Measurements from ENCODE around the gene MFSD6L.

MFSD6L gene

DNA sequence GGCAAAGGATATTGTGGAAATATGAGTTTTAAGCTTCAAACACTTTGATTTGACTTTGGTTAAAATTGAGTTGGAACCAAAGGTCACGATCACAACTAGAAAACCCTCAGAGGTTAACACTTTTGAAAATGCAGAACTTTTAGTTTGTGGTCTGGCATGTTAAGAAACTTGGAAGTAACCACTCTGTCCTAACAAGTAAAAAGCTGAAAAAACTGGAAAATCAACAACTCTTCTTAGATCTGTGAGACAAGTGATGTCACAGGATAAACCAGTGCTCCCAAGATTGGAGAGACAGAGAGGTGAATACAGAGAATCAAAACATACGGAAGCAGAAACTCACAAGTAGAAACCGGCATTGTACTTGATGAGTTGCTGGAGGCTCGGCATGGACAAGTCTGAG is 17.4 kb downstream of the MFSD6L start:
- no peaks in the 10 kb centered on the region for H3K36me3 ChIP-seq (ENCODE audit: control insufficient read depth, insufficient read depth, low read length)
- H3K27ac ChIP-seq, result no peak overlapping the region
- no peaks in the 10 kb centered on the region for H3K27me3 ChIP-seq (ENCODE audit: control insufficient read depth, insufficient read depth, low read length)
- no peaks in the 10 kb centered on the region for H3K79me2 ChIP-seq
- no peak overlapping the region for H2AFZ ChIP-seq
- no peak overlapping the region for H3K9ac ChIP-seq
- no peak overlapping the region for H3K4me2 ChIP-seq (ENCODE audit: low read length)
- peaks cover 4% of the 10 kb centered on the region for H3K4me1 ChIP-seq
- H3K9me3 ChIP-seq (ENCODE audit: control insufficient read depth, low read length), result no peaks in the 10 kb centered on the region
- no peak overlapping the region for H3K4me3 ChIP-seq (ENCODE audit: low read depth, low read length)
- TF ChIP-seq CTCF (IDR thresholded peaks at IDR 0.05), result no peak

DNA sequence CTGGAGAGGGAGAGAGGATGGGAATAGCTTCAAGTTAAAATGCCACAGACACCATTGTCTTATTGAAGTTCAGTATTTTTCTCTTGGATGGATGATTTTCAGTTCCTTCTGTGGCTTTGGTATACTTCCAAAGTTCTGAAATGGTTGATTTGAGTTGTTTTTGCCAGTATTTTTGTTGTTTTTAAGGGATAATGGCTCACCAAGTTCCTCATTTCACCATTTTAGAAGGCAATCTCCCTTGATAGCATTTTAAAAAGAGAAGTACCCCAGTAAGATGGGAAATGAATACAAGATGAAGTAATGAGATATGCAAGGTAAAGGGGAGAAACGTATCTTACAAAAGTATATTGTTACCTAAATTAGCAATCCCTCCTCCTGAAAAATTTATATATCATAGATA is 22.3 kb downstream of the MFSD6L start:
- Histone ChIP-seq H3K27ac (no peak overlapping the region), H2AFZ (no peak overlapping the region), H3K4me1 (no peaks in the 10 kb centered on the region), H3K36me3 (ENCODE audit: control insufficient read depth, insufficient read depth, low read length) (no peaks in the 10 kb centered on the region), H3K27me3 (ENCODE audit: control insufficient read depth, insufficient read depth, low read length) (no peaks in the 10 kb centered on the region), H3K9me3 (ENCODE audit: control insufficient read depth, low read length) (no peaks in the 10 kb centered on the region), H3K79me2 (no peaks in the 10 kb centered on the region), H3K4me2 (ENCODE audit: low read length) (no peak overlapping the region), H3K9ac (no peak overlapping the region), H3K4me3 (ENCODE audit: low read depth, low read length) (no peak overlapping the region)
- no peak for TF ChIP-seq CTCF (IDR thresholded peaks at IDR 0.05)

GRCh38 chr17:8776248-8776647 is 22.9 kb downstream of the MFSD6L start:
- Histone ChIP-seq H3K4me1 (no peaks in the 10 kb centered on the region), H3K4me3 (ENCODE audit: low read depth, low read length) (no peak overlapping the region), H3K27ac (no peak overlapping the region), H3K9me3 (ENCODE audit: control insufficient read depth, low read length) (no peaks in the 10 kb centered on the region), H3K9ac (no peak overlapping the region), H3K4me2 (ENCODE audit: low read length) (no peak overlapping the region), H3K27me3 (ENCODE audit: control insufficient read depth, insufficient read depth, low read length) (no peaks in the 10 kb centered on the region), H3K36me3 (ENCODE audit: control insufficient read depth, insufficient read depth, low read length) (no peaks in the 10 kb centered on the region), H3K79me2 (no peaks in the 10 kb centered on the region), H2AFZ (no peak overlapping the region)
- no peak for TF ChIP-seq CTCF (IDR thresholded peaks at IDR 0.05)

GRCh38 chr17:8766731-8767130 is 32.4 kb downstream of the MFSD6L start:
- no peak overlapping the region for H3K4me2 ChIP-seq (ENCODE audit: low read length)
- no peaks in the 10 kb centered on the region for H3K79me2 ChIP-seq
- no peaks in the 10 kb centered on the region for H3K36me3 ChIP-seq (ENCODE audit: control insufficient read depth, insufficient read depth, low read length)
- no peaks in the 10 kb centered on the region for H3K9me3 ChIP-seq (ENCODE audit: control insufficient read depth, low read length)
- H3K4me3 ChIP-seq (ENCODE audit: low read depth, low read length), result no peak overlapping the region
- no peak for TF ChIP-seq CTCF (IDR thresholded peaks at IDR 0.05)
- H3K9ac ChIP-seq, result no peak overlapping the region
- no peak overlapping the region for H2AFZ ChIP-seq
- H3K27ac ChIP-seq, result no peak overlapping the region
- no peaks in the 10 kb centered on the region for H3K4me1 ChIP-seq
- H3K27me3 ChIP-seq (ENCODE audit: control insufficient read depth, insufficient read depth, low read length), result no peaks in the 10 kb centered on the region

DNA sequence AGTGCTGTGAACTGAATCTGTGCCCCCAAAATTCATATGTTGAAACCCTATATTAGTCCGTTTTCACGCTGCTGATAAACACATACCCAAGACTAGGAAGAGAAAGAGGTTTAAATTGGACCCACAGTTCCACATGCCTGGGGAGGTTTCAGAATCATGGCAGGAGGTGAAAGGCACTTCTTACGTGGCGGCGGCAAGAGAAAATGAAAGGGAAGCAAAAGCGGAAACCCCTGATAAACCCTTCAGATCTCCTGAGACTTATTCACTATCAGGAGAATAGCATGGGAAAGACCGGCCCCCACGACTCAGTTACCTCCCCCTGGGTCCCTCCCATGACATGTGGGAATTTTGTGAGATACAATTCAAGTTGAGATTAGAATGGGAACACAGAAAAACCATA is 37.2 kb downstream of the MFSD6L start:
- Histone ChIP-seq H3K9ac (no peak overlapping the region), H3K27me3 (ENCODE audit: control insufficient read depth, insufficient read depth, low read length) (no peaks in the 10 kb centered on the region), H3K79me2 (no peaks in the 10 kb centered on the region), H3K9me3 (ENCODE audit: control insufficient read depth, low read length) (no peaks in the 10 kb centered on the region), H3K4me2 (ENCODE audit: low read length) (no peak overlapping the region), H3K4me1 (no peaks in the 10 kb centered on the region), H2AFZ (no peak overlapping the region), H3K27ac (no peak overlapping the region), H3K36me3 (ENCODE audit: control insufficient read depth, insufficient read depth, low read length) (no peaks in the 10 kb centered on the region), H3K4me3 (ENCODE audit: low read depth, low read length) (no peak overlapping the region)
- no peak for TF ChIP-seq CTCF (IDR thresholded peaks at IDR 0.05)
